K562 (cell line): ENCODE data around the gene TBCC. TPM values are rescaled to one million over a fixed set of nuclear protein-coding genes. Genes with fewer than 3 reads are reported as not detected.

Experiments used
- ATAC-seq: fragments of 200-7000 bp; cut with Tn5 transposase; 3 replicates; pipeline ENCODE4 v1.9.1; 2020; ENCODE audit warnings: moderate library complexity
- BruUV-seq: library from RNA; stranded (reverse); fragments of 400-500 nt; replicated peaks from 2 replicates; lab custom pipeline; 2021; lab: Mats Ljungman, UMichigan
- CTCF ChIA-PET: fragments of 300-600 bp; formaldehyde crosslinking; extraction: SDS; loops from one replicate; lab custom pipeline; 2021; ENCODE audit warnings: low intra/inter-chr PET ratio; lab: Yijun Ruan, JAX
- POLR2A ChIA-PET: fragments of 300-600, 350-650 bp; sonication (Branson Sonifier 250); formaldehyde crosslinking; extraction: SDS; loops from one replicate; lab custom pipeline; 2021; ENCODE audit warnings: antibody characterized with exemption, inconsistent platforms; lab: Yijun Ruan, JAX
- DNase-seq, 4 experiments: peaks; one replicate each; pipeline versions ENCODE4 v3.0.0 to v3.0.0-alpha.2; 2011 to 2018; ENCODE audit warnings: low spot score in 3 of 4, mixed read lengths in 3 of 4; ENCODE audit errors: extremely low read depth in 1 of 4
- FAIRE-seq: peaks from 2 replicates; lab custom pipeline; 2011; peaks lifted over from hg19 to GRCh38; lab: Jason Lieb, UNC
- H2AFZ ChIP-seq: 2 replicates; pipeline ENCODE4 v1.6.0; 2011; ENCODE audit warnings: low read depth, low read length, control low read depth, inconsistent platforms
- H3K27ac ChIP-seq: fragments of 200-600 bp; 3 replicates; pipeline ENCODE4 v1.8.0; 2011; ENCODE audit warnings: low read depth, mild to moderate bottlenecking, control low read depth, inconsistent platforms, low read length, moderate library complexity, mixed read lengths; ENCODE audit errors: extremely low read depth
- H3K27me3 ChIP-seq, 2 experiments: fragments of 300-600 bp in 1 of 2; 2 replicates in 1 of 2; 3 replicates in 1 of 2; pipeline versions ENCODE4 v1.6.0 to v1.8.0; 2011; ENCODE audit warnings: inconsistent platforms in 2 of 2, low read length in 2 of 2, mild to moderate bottlenecking in 1 of 2, mixed read lengths in 1 of 2, moderate library complexity in 1 of 2; ENCODE audit not compliant: control insufficient read depth in 2 of 2, insufficient read depth in 2 of 2
- H3K36me3 ChIP-seq: fragments of 300-600 bp; 3 replicates; pipeline ENCODE4 v1.8.0; 2011; ENCODE audit warnings: mild to moderate bottlenecking, low read length, inconsistent platforms; ENCODE audit not compliant: control insufficient read depth, insufficient read depth
- H3K4me1 ChIP-seq, 2 experiments: fragments of 200-600 bp in 1 of 2; replicated peaks in 1 of 2; 2 replicates in 1 of 2; 3 replicates in 1 of 2; pipeline versions ENCODE4 v1.5.1 to v1.8.0; 2011; ENCODE audit warnings: inconsistent platforms in 2 of 2, low read length in 2 of 2, mild to moderate bottlenecking in 1 of 2, mixed read lengths in 1 of 2, moderate library complexity in 1 of 2; ENCODE audit not compliant: control insufficient read depth in 2 of 2, insufficient read depth in 2 of 2
- H3K4me2 ChIP-seq: 2 replicates; pipeline ENCODE4 v1.6.1; 2011; ENCODE audit warnings: low read length, control low read depth, inconsistent platforms, mixed read lengths; ENCODE audit not compliant: insufficient read depth
- H3K4me3 ChIP-seq: fragments of 200-600 bp; sonication (generic), shearing (Covaris generic); 2 replicates; pipeline ENCODE4 v1.5.1; 2016; ENCODE audit warnings: control low read depth, inconsistent platforms
- H3K79me2 ChIP-seq: fragments of 200-600 bp; 3 replicates; pipeline ENCODE4 v1.8.0; 2011; ENCODE audit warnings: low read length, inconsistent platforms; ENCODE audit not compliant: control insufficient read depth, insufficient read depth
- H3K9ac ChIP-seq, 2 experiments: 2 replicates each; pipeline versions ENCODE4 v1.6.0 to v1.6.1; 2011; ENCODE audit warnings: low read depth in 2 of 2, low read length in 2 of 2, control low read depth in 1 of 2, inconsistent platforms in 1 of 2, mild to moderate bottlenecking in 1 of 2, mixed read lengths in 1 of 2; ENCODE audit not compliant: insufficient read depth in 1 of 2
- H3K9me1 ChIP-seq: one replicate; pipeline ENCODE4 v1.6.0; 2011; ENCODE audit warnings: inconsistent platforms, mild to moderate bottlenecking, low read length, moderate library complexity; ENCODE audit not compliant: control insufficient read depth, insufficient read depth
- H3K9me3 ChIP-seq: replicated peaks from 2 replicates; pipeline ENCODE4 v1.5.1; 2011; ENCODE audit warnings: low read depth, low read length, inconsistent platforms; ENCODE audit not compliant: control insufficient read depth, insufficient read depth
- H4K20me1 ChIP-seq: replicated peaks from 2 replicates; pipeline ENCODE4 v1.6.1; 2011; ENCODE audit warnings: low read length, inconsistent platforms, mixed read lengths; ENCODE audit not compliant: control insufficient read depth, insufficient read depth
- ARID1B ChIP-seq: fragments of 450-650 bp; IDR thresholded peaks from 2 replicates; pipeline ENCODE4 v1.6.1; 2016; ENCODE audit warnings: antibody characterized with exemption, mild to moderate bottlenecking, inconsistent platforms
- CTBP1 ChIP-seq: fragments of 450-650 bp; IDR thresholded peaks from 2 replicates; pipeline ENCODE4 v1.6.1; 2016; ENCODE audit warnings: borderline replicate concordance
- GTF2A2 ChIP-seq: IDR thresholded peaks from 2 replicates; pipeline ENCODE4 v1.6.1; 2016; ENCODE audit warnings: mild to moderate bottlenecking, missing genetic modification characterization, missing compliant biosample characterization
- GTF2E2 ChIP-seq: fragments of 200-800 bp; sonication (Bioruptor generic); IDR thresholded peaks from 2 replicates; pipeline ENCODE4 v1.6.1; 2016; ENCODE audit warnings: missing genetic modification characterization, missing compliant biosample characterization
- MCM3 ChIP-seq: fragments of 450-650 bp; IDR thresholded peaks from 2 replicates; pipeline ENCODE4 v1.6.1; 2016
- NFIX ChIP-seq: fragments of 250-450 bp; sonication (Bioruptor Pico); IDR thresholded peaks from 2 replicates; pipeline ENCODE4 v1.4.0; 2020; ENCODE audit warnings: low read depth, mild to moderate bottlenecking, moderate library complexity
- SNAPC5 ChIP-seq: fragments of 250-450 bp; sonication (Bioruptor Pico); IDR thresholded peaks from 2 replicates; pipeline ENCODE4 v1.8.0; 2021; ENCODE audit warnings: moderate library complexity, mild to moderate bottlenecking, inconsistent platforms
- THAP12 ChIP-seq: fragments of 250-450 bp; sonication (Bioruptor Pico); IDR thresholded peaks from 2 replicates; pipeline ENCODE4 v1.9.0; 2021; ENCODE audit warnings: mild to moderate bottlenecking, inconsistent platforms
- ZHX1 ChIP-seq: fragments of 150-350 bp; conservative IDR thresholded peaks from 2 replicates; pipeline ENCODE4 v1.6.1; 2014; ENCODE audit warnings: low read length
- ZNF175 ChIP-seq: fragments of 200-800 bp; sonication (Bioruptor generic); IDR thresholded peaks from 2 replicates; pipeline ENCODE4 v1.6.1; 2016; ENCODE audit warnings: low read depth, mild to moderate bottlenecking, missing genetic modification characterization, missing compliant biosample characterization
- ZNF311 ChIP-seq: fragments of 250-450 bp; sonication (Bioruptor Pico); IDR thresholded peaks from 2 replicates; pipeline ENCODE4 v1.4.0; 2020; ENCODE audit warnings: mild to moderate bottlenecking, moderate library complexity
- ZNF77 ChIP-seq: fragments of 250-450 bp; sonication (Bioruptor Pico); IDR thresholded peaks from 2 replicates; pipeline ENCODE4 v1.5.0; 2020
- WGBS: fragments of 100-300 bp; shearing (Covaris generic); methylation state at CpG from one replicate; pipeline ENCODE4 v1.1.6; 2016; ENCODE audit warnings: low coverage, mixed read lengths; ENCODE audit not compliant: insufficient coverage; ENCODE audit errors: missing lambda C conversion rate; 5-methylcytosine and 5-hydroxymethylcytosine counted together
- in situ Hi-C: fragments of 300-500 bp; cut with MboI; formaldehyde crosslinking; loops from 4 replicates; pipeline ENCODE4 v1.15.0; 2018; ENCODE audit warnings: inconsistent platforms, mixed read lengths
- intact Hi-C: fragments of 100-400 bp; cut with micrococcal nuclease; formaldehyde crosslinking; loops from 2 replicates; pipeline ENCODE4 v1.14.2; 2022
- polyA plus RNA-seq, 8 experiments: library from polyadenylated mRNA; depleted of rRNA in 4 of 8; stranded (reverse) in 5 of 8; unstranded in 3 of 8; fragments of >200 nt; fragmentation: Nextera tagmentation in 2 of 8; fragmentation: Illumina TruSeq in 1 of 8; extraction: Ambion mirVana in 2 of 8; extraction: Trizol in 1 of 8; gene quantifications; 2 replicates each; pipeline versions ENCODE4 v1.2.1 to v1.2.3, GENCODE V29; 2011 to 2014; ENCODE audit warnings: inconsistent platforms in 1 of 8, missing spikeins in 1 of 8
- total RNA-seq, 7 experiments: library from RNA; depleted of rRNA in 6 of 7; stranded (reverse); fragments of >200 nt in 6 of 7; fragmentation: Illumina TruSeq in 2 of 7; extraction: Trizol in 2 of 7; gene quantifications; 2 replicates each; pipeline versions ENCODE4 v1.2.1 to v1.2.3, GENCODE V29; 2011 to 2021; ENCODE audit warnings: low replicate concordance in 1 of 7

TBCC gene
- total and polyA plus RNA-seq, 9 of the 15 experiments (the other 6 are each of a cell fraction or from before 2014, with no cell fraction given) = 2.8 to 34.1 (median 23.3) TPM

GRCh38 chr6:42781546-42781795 lies 35.6 kb upstream of the TBCC start:
- FAIRE-seq (no peak), ATAC-seq (no peak), DNase-seq (peak; percentile 33 to 56 (median 47))
- H3K9me3 ChIP-seq = no peaks in the 10 kb centered on the region
- CTCF ChIA-PET = interaction anchor here (0.6 kb wide), 1 partner anchor 54 kb away, joined by 3 read pairs; no protein-coding TSS in a partner anchor
- H3K4me2 ChIP-seq = 0 out of 2 replicates have a peak overlapping the region, but pooled peaks have one; percentile 70
- in situ Hi-C loops (no loop called here), intact Hi-C loops (no loop called here)
- peaks cover 55% of the 10 kb centered on the region for H3K79me2 ChIP-seq
- H3K9ac ChIP-seq = peak overlapping the region; percentile 90 to 95
- peaks cover 28 to 47% of the 10 kb centered on the region in 2 experiments for H3K4me1 ChIP-seq
- 0% methylated on average over 4 of the region's 4 CpGs for WGBS
- H3K27ac ChIP-seq = peak overlapping the region; percentile 91; the same call in 2 of the 3 replicates
- no peaks in the 10 kb centered on the region for H4K20me1 ChIP-seq
- POLR2A ChIA-PET = interaction anchor here (0.6 to 8.5 kb wide), 11 partner anchors 9 to 950 kb away, joined by 3 to 73 read pairs (median 4); partner anchors contain the start of genes TBCC and UBR2
- H3K27me3 ChIP-seq = no peaks in the 10 kb centered on the region
- no peaks in the 10 kb centered on the region for H3K36me3 ChIP-seq
- H3K9me1 ChIP-seq = no peaks in the 10 kb centered on the region
- TF ChIP-seq THAP12 (CRISPR knock-in tag) (no peak), NFIX (CRISPR knock-in tag) (no peak), ARID1B (no peak), ZNF311 (CRISPR knock-in tag) (no peak), CTBP1 (no peak), GTF2A2 (tag) (no peak), SNAPC5 (CRISPR knock-in tag) (no peak), MCM3 (no peak), ZHX1 (no peak), ZNF175 (CRISPR knock-in tag) (0 out of 2 replicates have a peak, but pooled peaks have one; percentile 67), GTF2E2 (tag) (0 out of 2 replicates have a peak, but pooled peaks have one; percentile 8), ZNF77 (CRISPR knock-in tag) (no peak)
- 0 out of 2 replicates have a peak overlapping the region, but pooled peaks have one; percentile 22 for H2AFZ ChIP-seq
- BruUV-seq = no TSS peak
- H3K4me3 ChIP-seq = peak overlapping the region; percentile 77
